ENCODE measurements around the gene FAM13A.

GRCh38 chr4:88744609-88745008, 312.4 kb downstream of the FAM13A start:
- no peak for TF ChIP-seq CTCF (tag by site-specific recombination; IDR thresholded peaks at IDR 0.05)
- no peak for TF ChIP-seq ZNF658 (tag by site-specific recombination; IDR thresholded peaks at IDR 0.05)
- no peak for TF ChIP-seq PRDM2 (tag by site-specific recombination; IDR thresholded peaks at IDR 0.05; ENCODE audit: borderline replicate concordance)
- TF ChIP-seq EGR2 (tag by site-specific recombination; IDR thresholded peaks at IDR 0.05; ENCODE audit: low read depth) = no peak
- no peak for TF ChIP-seq ZBTB6 (tag by site-specific recombination; IDR thresholded peaks at IDR 0.05)
- TF ChIP-seq ZNF24 (tag by site-specific recombination; IDR thresholded peaks at IDR 0.05) = no peak
- no peak for TF ChIP-seq ZSCAN5A (tag by site-specific recombination; IDR thresholded peaks at IDR 0.05)
- TF ChIP-seq ZNF114 (tag by site-specific recombination; IDR thresholded peaks at IDR 0.05) = no peak
- no peak for TF ChIP-seq GLI2 (tag by site-specific recombination; IDR thresholded peaks at IDR 0.05; ENCODE audit: borderline replicate concordance, low read depth)
- TF ChIP-seq ZNF623 (tag by site-specific recombination; IDR thresholded peaks at IDR 0.05) = no peak
- TF ChIP-seq ZNF843 (tag by site-specific recombination; IDR thresholded peaks at IDR 0.05) = no peak
- TF ChIP-seq ZSCAN4 (tag by site-specific recombination; IDR thresholded peaks at IDR 0.05) = no peak
